K562 (cell line): ENCODE results near the gene ERP44. TPM values are rescaled to one million over a fixed set of nuclear protein-coding genes. Genes with fewer than 3 reads are reported as not detected.

Source experiments
- ATAC-seq: fragments of 200-7000 bp; cut with Tn5 transposase; 3 replicates; pipeline ENCODE4 v1.9.1; 2020; ENCODE audit warnings: moderate library complexity
- BruUV-seq: library from RNA; stranded (reverse); fragments of 400-500 nt; replicated peaks from 2 replicates; lab custom pipeline; 2021; lab: Mats Ljungman, UMichigan
- CTCF ChIA-PET: fragments of 300-600 bp; formaldehyde crosslinking; extraction: SDS; loops from one replicate; lab custom pipeline; 2021; ENCODE audit warnings: low intra/inter-chr PET ratio; lab: Yijun Ruan, JAX
- POLR2A ChIA-PET: fragments of 300-600, 350-650 bp; sonication (Branson Sonifier 250); formaldehyde crosslinking; extraction: SDS; loops from one replicate; lab custom pipeline; 2021; ENCODE audit warnings: antibody characterized with exemption, inconsistent platforms; lab: Yijun Ruan, JAX
- DNase-seq, 4 experiments: peaks; one replicate each; pipeline versions ENCODE4 v3.0.0 to v3.0.0-alpha.2; 2011 to 2018; ENCODE audit warnings: low spot score in 3 of 4, mixed read lengths in 3 of 4; ENCODE audit errors: extremely low read depth in 1 of 4
- FAIRE-seq: peaks from 2 replicates; lab custom pipeline; 2011; peaks lifted over from hg19 to GRCh38; lab: Jason Lieb, UNC
- H2AFZ ChIP-seq: 2 replicates; pipeline ENCODE4 v1.6.0; 2011; ENCODE audit warnings: low read depth, low read length, control low read depth, inconsistent platforms
- H3K27ac ChIP-seq: fragments of 200-600 bp; 3 replicates; pipeline ENCODE4 v1.8.0; 2011; ENCODE audit warnings: low read depth, mild to moderate bottlenecking, control low read depth, inconsistent platforms, low read length, moderate library complexity, mixed read lengths; ENCODE audit errors: extremely low read depth
- H3K27me3 ChIP-seq, 2 experiments: fragments of 300-600 bp in 1 of 2; 2 replicates in 1 of 2; 3 replicates in 1 of 2; pipeline versions ENCODE4 v1.6.0 to v1.8.0; 2011; ENCODE audit warnings: inconsistent platforms in 2 of 2, low read length in 2 of 2, mild to moderate bottlenecking in 1 of 2, mixed read lengths in 1 of 2, moderate library complexity in 1 of 2; ENCODE audit not compliant: control insufficient read depth in 2 of 2, insufficient read depth in 2 of 2
- H3K36me3 ChIP-seq: fragments of 300-600 bp; 3 replicates; pipeline ENCODE4 v1.8.0; 2011; ENCODE audit warnings: mild to moderate bottlenecking, low read length, inconsistent platforms; ENCODE audit not compliant: control insufficient read depth, insufficient read depth
- H3K4me1 ChIP-seq, 2 experiments: fragments of 200-600 bp in 1 of 2; replicated peaks in 1 of 2; 2 replicates in 1 of 2; 3 replicates in 1 of 2; pipeline versions ENCODE4 v1.5.1 to v1.8.0; 2011; ENCODE audit warnings: inconsistent platforms in 2 of 2, low read length in 2 of 2, mild to moderate bottlenecking in 1 of 2, mixed read lengths in 1 of 2, moderate library complexity in 1 of 2; ENCODE audit not compliant: control insufficient read depth in 2 of 2, insufficient read depth in 2 of 2
- H3K4me2 ChIP-seq: 2 replicates; pipeline ENCODE4 v1.6.1; 2011; ENCODE audit warnings: low read length, control low read depth, inconsistent platforms, mixed read lengths; ENCODE audit not compliant: insufficient read depth
- H3K4me3 ChIP-seq: fragments of 200-600 bp; sonication (generic), shearing (Covaris generic); 2 replicates; pipeline ENCODE4 v1.5.1; 2016; ENCODE audit warnings: control low read depth, inconsistent platforms
- H3K79me2 ChIP-seq: fragments of 200-600 bp; 3 replicates; pipeline ENCODE4 v1.8.0; 2011; ENCODE audit warnings: low read length, inconsistent platforms; ENCODE audit not compliant: control insufficient read depth, insufficient read depth
- H3K9ac ChIP-seq, 2 experiments: 2 replicates each; pipeline versions ENCODE4 v1.6.0 to v1.6.1; 2011; ENCODE audit warnings: low read depth in 2 of 2, low read length in 2 of 2, control low read depth in 1 of 2, inconsistent platforms in 1 of 2, mild to moderate bottlenecking in 1 of 2, mixed read lengths in 1 of 2; ENCODE audit not compliant: insufficient read depth in 1 of 2
- H3K9me1 ChIP-seq: one replicate; pipeline ENCODE4 v1.6.0; 2011; ENCODE audit warnings: inconsistent platforms, mild to moderate bottlenecking, low read length, moderate library complexity; ENCODE audit not compliant: control insufficient read depth, insufficient read depth
- H3K9me3 ChIP-seq: replicated peaks from 2 replicates; pipeline ENCODE4 v1.5.1; 2011; ENCODE audit warnings: low read depth, low read length, inconsistent platforms; ENCODE audit not compliant: control insufficient read depth, insufficient read depth
- H4K20me1 ChIP-seq: replicated peaks from 2 replicates; pipeline ENCODE4 v1.6.1; 2011; ENCODE audit warnings: low read length, inconsistent platforms, mixed read lengths; ENCODE audit not compliant: control insufficient read depth, insufficient read depth
- CEBPG ChIP-seq, 3 experiments: fragments of 200-800 bp in 1 of 3; sonication (Bioruptor generic) in 1 of 3; sonication (generic) in 1 of 3; formaldehyde crosslinking in 1 of 3; IDR thresholded peaks in 2 of 3; conservative IDR thresholded peaks in 1 of 3; 2 replicates each; pipeline versions ENCODE4 v1.6.1 to v1.8.0; 2016 to 2022; ENCODE audit warnings: missing compliant biosample characterization in 2 of 3, missing genetic modification characterization in 2 of 3, mild to moderate bottlenecking in 1 of 3, missing genetic modification reagents in 1 of 3
- IRF9 ChIP-seq: fragments of 450-650 bp; IDR thresholded peaks from 2 replicates; pipeline ENCODE4 v1.6.1; 2016; ENCODE audit warnings: missing biosample characterization, missing genetic modification characterization
- MITF ChIP-seq: IDR thresholded peaks from 2 replicates; pipeline ENCODE4 v1.6.1; 2014; ENCODE audit warnings: antibody characterized with exemption
- PHB ChIP-seq: fragments of 250-450 bp; sonication (Bioruptor Pico); IDR thresholded peaks from 2 replicates; pipeline ENCODE4 v1.5.0; 2021
- SMARCA4 ChIP-seq: fragments of 450-650 bp; IDR thresholded peaks from 2 replicates; pipeline ENCODE4 v1.6.1; 2016
- WGBS: fragments of 100-300 bp; shearing (Covaris generic); methylation state at CpG from one replicate; pipeline ENCODE4 v1.1.6; 2016; ENCODE audit warnings: low coverage, mixed read lengths; ENCODE audit not compliant: insufficient coverage; ENCODE audit errors: missing lambda C conversion rate; 5-methylcytosine and 5-hydroxymethylcytosine counted together
- in situ Hi-C: fragments of 300-500 bp; cut with MboI; formaldehyde crosslinking; loops from 4 replicates; pipeline ENCODE4 v1.15.0; 2018; ENCODE audit warnings: inconsistent platforms, mixed read lengths
- intact Hi-C: fragments of 100-400 bp; cut with micrococcal nuclease; formaldehyde crosslinking; loops from 2 replicates; pipeline ENCODE4 v1.14.2; 2022
- polyA plus RNA-seq, 8 experiments: library from polyadenylated mRNA; depleted of rRNA in 4 of 8; stranded (reverse) in 5 of 8; unstranded in 3 of 8; fragments of >200 nt; fragmentation: Nextera tagmentation in 2 of 8; fragmentation: Illumina TruSeq in 1 of 8; extraction: Ambion mirVana in 2 of 8; extraction: Trizol in 1 of 8; gene quantifications; 2 replicates each; pipeline versions ENCODE4 v1.2.1 to v1.2.3, GENCODE V29; 2011 to 2014; ENCODE audit warnings: inconsistent platforms in 1 of 8, missing spikeins in 1 of 8
- total RNA-seq, 7 experiments: library from RNA; depleted of rRNA in 6 of 7; stranded (reverse); fragments of >200 nt in 6 of 7; fragmentation: Illumina TruSeq in 2 of 7; extraction: Trizol in 2 of 7; gene quantifications; 2 replicates each; pipeline versions ENCODE4 v1.2.1 to v1.2.3, GENCODE V29; 2011 to 2021; ENCODE audit warnings: low replicate concordance in 1 of 7

Gene ERP44
- total and polyA plus RNA-seq, 9 of the 15 experiments (the other 6 are each of a cell fraction or from before 2014, with no cell fraction given), result 9.2 to 23.4 (median 13.6) TPM

GRCh38 chr9:99954819-99955218, 144.0 kb downstream of the ERP44 start (continued):
- TF ChIP-seq IRF9 (tag) (no peak), SMARCA4 (no peak), CEBPG (CRISPR knock-in tag; IDR thresholded peaks at IDR 0.05) (no peak), CEBPG (tag; conservative IDR thresholded peaks at IDR 0.05 in 1 of 2, IDR thresholded peaks at IDR 0.05 in 1 of 2) (no peak), MITF (no peak)

- intact Hi-C loops, result no loop called here
- H3K4me1 ChIP-seq, result no peaks in the 10 kb centered on the region
- no peaks in the 10 kb centered on the region for H3K9me3 ChIP-seq
- DNase-seq (no peak), ATAC-seq (no peak)
- CTCF ChIA-PET, result no interaction called here
- no peaks in the 10 kb centered on the region for H3K9me1 ChIP-seq
- BruUV-seq, result no TSS peak
- peaks cover 17% of the 10 kb centered on the region for H3K36me3 ChIP-seq
- no peak overlapping the region for H2AFZ ChIP-seq
- H3K9ac ChIP-seq, result no peak overlapping the region
- WGBS, result 85% methylated on average over 3 of the region's 3 CpGs
- H3K4me3 ChIP-seq, result no peak overlapping the region
- no peak for TF ChIP-seq PHB (CRISPR knock-in tag)
- TF ChIP-seq, all 486 proteins: peak for 0
- Histone ChIP-seq H4K20me1 (no peaks in the 10 kb centered on the region), H3K27me3 (no peaks in the 10 kb centered on the region), H3K27ac (no peak overlapping the region), H3K79me2 (no peaks in the 10 kb centered on the region), H3K4me2 (no peak overlapping the region)
- in situ Hi-C loops, result no loop called here
- POLR2A ChIA-PET, result no interaction called here
- no peak for FAIRE-seq
Measured at GRCh38 chr9:99953861-99954507, 144.8 kb downstream of the ERP44 start.
